GM23338 (cell line): Measurements from ENCODE around the gene SLC6A15. TPM values are rescaled to one million over a fixed set of nuclear protein-coding genes. Genes with fewer than 3 reads are reported as not detected.
A peak's percentile ranks its signal among the peaks of the same experiment; 100 is the strongest.

ENCODE experiments used
- ATAC-seq: fragments of 200-7000 bp; cut with Tn5 transposase; 3 replicates; pipeline ENCODE4 v1.9.1; 2020
- DNase-seq: peaks from one replicate; pipeline ENCODE4 v3.0.0-alpha.2; 2015; ENCODE audit warnings: low spot score
- H2AFZ ChIP-seq: fragments of 200-600 bp; sonication (generic); 2 replicates; pipeline ENCODE4 v1.8.0; 2016; ENCODE audit warnings: antibody characterized with exemption, mild to moderate bottlenecking, moderate library complexity
- H3F3A ChIP-seq: fragments of 200-600 bp; sonication (generic); replicated peaks from 2 replicates; pipeline ENCODE4 v1.8.0; 2017; ENCODE audit warnings: antibody characterized with exemption, mixed run types, low read depth
- H3K27ac ChIP-seq: fragments of 200-600 bp; sonication (generic); 2 replicates; pipeline ENCODE4 v1.6.1; 2016; ENCODE audit warnings: low read depth
- H3K27me3 ChIP-seq: fragments of 200-600 bp; sonication (generic); 2 replicates; pipeline ENCODE4 v1.8.0; 2016; ENCODE audit warnings: mild to moderate bottlenecking, mixed run types, moderate library complexity; ENCODE audit not compliant: insufficient read depth
- H3K36me3 ChIP-seq: fragments of 200-600 bp; sonication (generic); 2 replicates; pipeline ENCODE4 v1.8.0; 2016; ENCODE audit warnings: mild to moderate bottlenecking; ENCODE audit not compliant: insufficient read depth
- H3K4me1 ChIP-seq: fragments of 200-600 bp; sonication (generic); 2 replicates; pipeline ENCODE4 v1.8.0; 2016; ENCODE audit warnings: mild to moderate bottlenecking, moderate library complexity; ENCODE audit not compliant: insufficient read depth
- H3K4me2 ChIP-seq: fragments of 200-600 bp; sonication (generic); 2 replicates; pipeline ENCODE4 v1.7.1; 2017; ENCODE audit warnings: mixed run types
- H3K4me3 ChIP-seq: fragments of 200-600 bp; sonication (generic); 2 replicates; pipeline ENCODE4 v1.6.1; 2016; ENCODE audit warnings: mixed run types
- H3K79me2 ChIP-seq: fragments of 200-600 bp; sonication (generic); replicated peaks from 2 replicates; pipeline ENCODE4 v1.8.0; 2017; ENCODE audit warnings: mild to moderate bottlenecking; ENCODE audit not compliant: insufficient read depth
- H3K9me2 ChIP-seq: fragments of 200-600 bp; sonication (generic); 2 replicates; pipeline ENCODE4 v1.8.0; 2017; ENCODE audit not compliant: insufficient read depth
- H4K20me1 ChIP-seq: fragments of 200-600 bp; sonication (generic); replicated peaks from 2 replicates; pipeline ENCODE4 v1.8.0; 2017; ENCODE audit warnings: mild to moderate bottlenecking; ENCODE audit not compliant: insufficient read depth
- H3K27ac Mint-ChIP-seq: 2 replicates; pipeline ENCODE4 v1.8.0; 2020; ENCODE audit warnings: inconsistent platforms, mild to moderate bottlenecking, moderate library complexity, mixed read lengths
- H3K27me3 Mint-ChIP-seq: 3 replicates; pipeline ENCODE4 v1.8.0; 2022; ENCODE audit warnings: low read depth, mild to moderate bottlenecking, moderate library complexity, mixed read lengths, inconsistent platforms; ENCODE audit not compliant: insufficient read depth, poor library complexity
- H3K36me3 Mint-ChIP-seq: 3 replicates; pipeline ENCODE4 v1.8.0; 2021; ENCODE audit warnings: low read depth, mild to moderate bottlenecking, inconsistent platforms, moderate library complexity, mixed read lengths
- H3K4me1 Mint-ChIP-seq: 3 replicates; pipeline ENCODE4 v1.8.0; 2020; ENCODE audit warnings: mild to moderate bottlenecking, inconsistent platforms, mixed read lengths
- H3K4me3 Mint-ChIP-seq: 3 replicates; pipeline ENCODE4 v1.8.0; 2021; ENCODE audit warnings: moderate library complexity, mild to moderate bottlenecking, inconsistent platforms, mixed read lengths
- H3K9me3 Mint-ChIP-seq: 3 replicates; pipeline ENCODE4 v1.8.0; 2020; ENCODE audit warnings: moderate library complexity, mild to moderate bottlenecking, inconsistent platforms, mixed read lengths
- EZH2 ChIP-seq: fragments of 200-600 bp; sonication (generic); IDR thresholded peaks from one replicate; pipeline ENCODE4 v1.8.0; 2017; ENCODE audit warnings: antibody characterized with exemption, mild to moderate bottlenecking, low read depth; ENCODE audit not compliant: unreplicated experiment
- POLR2AphosphoS5 ChIP-seq: IDR thresholded peaks from 2 replicates; pipeline ENCODE4 v1.6.1; 2016; ENCODE audit warnings: antibody characterized with exemption, low read depth
- ZNF114 ChIP-seq: fragments of 250-450 bp; sonication (Bioruptor Pico); IDR thresholded peaks from 2 replicates; pipeline ENCODE4 v1.5.0; 2020; ENCODE audit warnings: mild to moderate bottlenecking, moderate library complexity
- polyA plus RNA-seq: library from polyadenylated mRNA; unstranded; fragments of >200 nt; fragmentation: Nextera tagmentation; extraction: Ambion mirVana; gene quantifications from 2 replicates; pipeline ENCODE4 v1.2.1, GENCODE V29; 2016
- total RNA-seq: library from RNA; depleted of rRNA; stranded (reverse); fragments of >200 nt; shearing (Covaris generic); gene quantifications from 2 replicates; pipeline ENCODE4 v1.2.3, GENCODE V29; 2014
- TF ChIP-seq, protein P1 (sequence below): fragments of 250-450 bp; sonication (Bioruptor Pico); IDR thresholded peaks from 2 replicates; pipeline ENCODE4 v1.5.0; 2020; ENCODE audit warnings: mild to moderate bottlenecking, moderate library complexity
- TF ChIP-seq, protein P2 (sequence below): IDR thresholded peaks from 2 replicates; pipeline ENCODE4 v1.6.1; 2016; ENCODE audit warnings: antibody characterized with exemption

SLC6A15 gene
- total and polyA plus RNA-seq, 2 experiments from 2014 or later: 12.1 to 27.9 TPM

DNA sequence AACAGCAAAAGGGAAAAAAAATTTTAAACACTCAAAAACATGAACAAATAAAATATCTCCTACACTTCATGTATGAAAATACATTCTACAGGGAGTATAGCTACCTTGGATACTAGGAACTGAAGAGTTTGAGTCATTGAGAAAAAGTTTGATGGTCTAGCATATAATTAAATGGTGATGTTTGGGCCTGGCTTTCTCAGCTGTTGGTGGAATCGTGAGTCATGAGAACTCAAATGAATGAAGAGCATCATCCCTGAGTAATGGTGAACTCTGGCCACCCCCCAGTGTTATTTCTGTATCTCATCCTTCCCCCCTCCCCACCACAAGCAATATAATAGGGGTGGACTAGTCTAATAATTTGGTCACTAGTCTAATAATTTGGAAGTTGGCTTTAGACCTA, 6.7 kb upstream of the SLC6A15 start (continued):
- TF ChIP-seq, protein P1, sequence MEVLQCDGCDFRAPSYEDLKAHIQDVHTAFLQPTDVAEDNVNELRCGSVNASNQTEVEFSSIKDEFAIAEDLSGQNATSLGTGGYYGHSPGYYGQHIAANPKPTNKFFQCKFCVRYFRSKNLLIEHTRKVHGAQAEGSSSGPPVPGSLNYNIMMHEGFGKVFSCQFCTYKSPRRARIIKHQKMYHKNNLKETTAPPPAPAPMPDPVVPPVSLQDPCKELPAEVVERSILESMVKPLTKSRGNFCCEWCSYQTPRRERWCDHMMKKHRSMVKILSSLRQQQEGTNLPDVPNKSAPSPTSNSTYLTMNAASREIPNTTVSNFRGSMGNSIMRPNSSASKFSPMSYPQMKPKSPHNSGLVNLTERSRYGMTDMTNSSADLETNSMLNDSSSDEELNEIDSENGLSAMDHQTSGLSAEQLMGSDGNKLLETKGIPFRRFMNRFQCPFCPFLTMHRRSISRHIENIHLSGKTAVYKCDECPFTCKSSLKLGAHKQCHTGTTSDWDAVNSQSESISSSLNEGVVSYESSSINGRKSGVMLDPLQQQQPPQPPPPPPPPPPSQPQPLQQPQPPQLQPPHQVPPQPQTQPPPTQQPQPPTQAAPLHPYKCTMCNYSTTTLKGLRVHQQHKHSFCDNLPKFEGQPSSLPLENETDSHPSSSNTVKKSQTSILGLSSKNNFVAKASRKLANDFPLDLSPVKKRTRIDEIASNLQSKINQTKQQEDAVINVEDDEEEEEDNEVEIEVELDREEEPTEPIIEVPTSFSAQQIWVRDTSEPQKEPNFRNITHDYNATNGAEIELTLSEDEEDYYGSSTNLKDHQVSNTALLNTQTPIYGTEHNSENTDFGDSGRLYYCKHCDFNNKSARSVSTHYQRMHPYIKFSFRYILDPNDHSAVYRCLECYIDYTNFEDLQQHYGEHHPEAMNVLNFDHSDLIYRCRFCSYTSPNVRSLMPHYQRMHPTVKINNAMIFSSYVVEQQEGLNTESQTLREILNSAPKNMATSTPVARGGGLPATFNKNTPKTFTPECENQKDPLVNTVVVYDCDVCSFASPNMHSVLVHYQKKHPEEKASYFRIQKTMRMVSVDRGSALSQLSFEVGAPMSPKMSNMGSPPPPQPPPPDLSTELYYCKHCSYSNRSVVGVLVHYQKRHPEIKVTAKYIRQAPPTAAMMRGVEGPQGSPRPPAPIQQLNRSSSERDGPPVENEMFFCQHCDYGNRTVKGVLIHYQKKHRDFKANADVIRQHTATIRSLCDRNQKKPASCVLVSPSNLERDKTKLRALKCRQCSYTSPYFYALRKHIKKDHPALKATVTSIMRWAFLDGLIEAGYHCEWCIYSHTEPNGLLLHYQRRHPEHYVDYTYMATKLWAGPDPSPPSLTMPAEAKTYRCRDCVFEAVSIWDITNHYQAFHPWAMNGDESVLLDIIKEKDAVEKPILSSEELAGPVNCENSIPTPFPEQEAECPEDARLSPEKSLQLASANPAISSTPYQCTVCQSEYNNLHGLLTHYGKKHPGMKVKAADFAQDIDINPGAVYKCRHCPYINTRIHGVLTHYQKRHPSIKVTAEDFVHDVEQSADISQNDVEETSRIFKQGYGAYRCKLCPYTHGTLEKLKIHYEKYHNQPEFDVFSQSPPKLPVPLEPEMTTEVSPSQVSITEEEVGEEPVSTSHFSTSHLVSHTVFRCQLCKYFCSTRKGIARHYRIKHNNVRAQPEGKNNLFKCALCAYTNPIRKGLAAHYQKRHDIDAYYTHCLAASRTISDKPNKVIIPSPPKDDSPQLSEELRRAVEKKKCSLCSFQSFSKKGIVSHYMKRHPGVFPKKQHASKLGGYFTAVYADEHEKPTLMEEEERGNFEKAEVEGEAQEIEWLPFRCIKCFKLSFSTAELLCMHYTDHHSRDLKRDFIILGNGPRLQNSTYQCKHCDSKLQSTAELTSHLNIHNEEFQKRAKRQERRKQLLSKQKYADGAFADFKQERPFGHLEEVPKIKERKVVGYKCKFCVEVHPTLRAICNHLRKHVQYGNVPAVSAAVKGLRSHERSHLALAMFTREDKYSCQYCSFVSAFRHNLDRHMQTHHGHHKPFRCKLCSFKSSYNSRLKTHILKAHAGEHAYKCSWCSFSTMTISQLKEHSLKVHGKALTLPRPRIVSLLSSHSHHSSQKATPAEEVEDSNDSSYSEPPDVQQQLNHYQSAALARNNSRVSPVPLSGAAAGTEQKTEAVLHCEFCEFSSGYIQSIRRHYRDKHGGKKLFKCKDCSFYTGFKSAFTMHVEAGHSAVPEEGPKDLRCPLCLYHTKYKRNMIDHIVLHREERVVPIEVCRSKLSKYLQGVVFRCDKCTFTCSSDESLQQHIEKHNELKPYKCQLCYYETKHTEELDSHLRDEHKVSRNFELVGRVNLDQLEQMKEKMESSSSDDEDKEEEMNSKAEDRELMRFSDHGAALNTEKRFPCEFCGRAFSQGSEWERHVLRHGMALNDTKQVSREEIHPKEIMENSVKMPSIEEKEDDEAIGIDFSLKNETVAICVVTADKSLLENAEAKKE (CRISPR knock-in tag): no peak
- TF ChIP-seq POLR2AphosphoS5 (no peak), EZH2 (no peak), ZNF114 (no peak)
- TF ChIP-seq, protein P2, sequence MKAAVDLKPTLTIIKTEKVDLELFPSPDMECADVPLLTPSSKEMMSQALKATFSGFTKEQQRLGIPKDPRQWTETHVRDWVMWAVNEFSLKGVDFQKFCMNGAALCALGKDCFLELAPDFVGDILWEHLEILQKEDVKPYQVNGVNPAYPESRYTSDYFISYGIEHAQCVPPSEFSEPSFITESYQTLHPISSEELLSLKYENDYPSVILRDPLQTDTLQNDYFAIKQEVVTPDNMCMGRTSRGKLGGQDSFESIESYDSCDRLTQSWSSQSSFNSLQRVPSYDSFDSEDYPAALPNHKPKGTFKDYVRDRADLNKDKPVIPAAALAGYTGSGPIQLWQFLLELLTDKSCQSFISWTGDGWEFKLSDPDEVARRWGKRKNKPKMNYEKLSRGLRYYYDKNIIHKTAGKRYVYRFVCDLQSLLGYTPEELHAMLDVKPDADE: no peak

DNA sequence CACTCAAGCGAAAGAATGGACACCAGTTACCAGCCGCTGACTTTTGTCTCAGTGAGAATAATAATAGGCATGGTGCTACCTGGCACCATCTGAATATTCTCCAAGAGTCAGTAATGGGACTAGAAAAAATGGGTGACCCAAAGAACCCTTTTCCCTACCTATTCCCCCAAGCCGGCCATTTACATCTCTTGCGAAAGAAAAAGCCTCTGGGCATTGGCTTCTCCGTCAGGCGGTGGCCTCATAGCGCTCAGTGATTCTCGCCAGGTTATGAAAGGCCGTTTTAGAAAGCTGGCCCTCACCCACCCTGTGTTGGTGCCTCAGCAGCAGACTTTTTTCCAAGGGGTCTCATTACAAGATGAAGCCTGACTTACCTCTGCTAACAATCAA, 523 bp upstream of the SLC6A15 start:
- peaks cover 11% of the 10 kb centered on the region for H3K27me3 Mint-ChIP-seq
- peaks cover 12% of the 10 kb centered on the region for H3K4me1 Mint-ChIP-seq
- no peaks in the 10 kb centered on the region for H3K36me3 Mint-ChIP-seq
- H3K27me3 ChIP-seq: peaks cover 12% of the 10 kb centered on the region; the same call in 1 of the 2 replicates
- no peak for TF ChIP-seq EZH2
- TF ChIP-seq, protein P2: no peak
- H3K27ac ChIP-seq: no peak overlapping the region
- peaks cover 25% of the 10 kb centered on the region for H4K20me1 ChIP-seq
- peak overlapping the region; percentile 97 for H3K4me3 Mint-ChIP-seq
- peaks cover 12% of the 10 kb centered on the region for H3K4me1 ChIP-seq
- peaks cover 29% of the 10 kb centered on the region for H3K79me2 ChIP-seq
- peak overlapping the region; percentile 82 for H3K4me2 ChIP-seq
- peak overlapping the region; percentile 89 for H3K4me3 ChIP-seq
- no peaks in the 10 kb centered on the region for H3K9me2 ChIP-seq
- DNase-seq: peak; percentile 61
- peak overlapping the region; percentile 92 for H3K27ac Mint-ChIP-seq
- H3F3A ChIP-seq: peaks cover 5% of the 10 kb centered on the region; the same call in 1 of the 2 replicates
- no peaks in the 10 kb centered on the region; the same call in 2 of the 3 replicates for H3K9me3 Mint-ChIP-seq
- H3K36me3 ChIP-seq: no peaks in the 10 kb centered on the region
- ATAC-seq: peak; percentile 25
- H2AFZ ChIP-seq: peak overlapping the region; percentile 84
